Astrocyte of the spinal cord (primary cell): ENCODE measurements around the gene CLCN1.
A peak's percentile ranks its signal among the peaks of the same experiment; 100 is the strongest.
"Not testable (repeated sequence)": the region's sequence is repeated elsewhere in the genome, so short reads cannot be mapped to it uniquely, and the experiment has no call there.

Source experiments
- DNase-seq: peaks from one replicate; pipeline ENCODE4 v3.0.0; 2011; ENCODE audit warnings: low read depth, low spot score
- H3K4me3 ChIP-seq: 2 replicates; pipeline ENCODE4 v1.5.1; 2011; ENCODE audit warnings: low read depth, mild to moderate bottlenecking, low read length, moderate library complexity
- in situ Hi-C: cut with HindIII; loops from 2 replicates; pipeline ENCODE4 v1.10.0; 2017; ENCODE audit warnings: low sequenced_read_pairs
- TF ChIP-seq, protein P1 (sequence below): IDR thresholded peaks from 2 replicates; pipeline ENCODE4 v1.5.1; 2012; ENCODE audit warnings: low read depth, mild to moderate bottlenecking, low read length, inconsistent platforms

CLCN1 gene

DNA sequence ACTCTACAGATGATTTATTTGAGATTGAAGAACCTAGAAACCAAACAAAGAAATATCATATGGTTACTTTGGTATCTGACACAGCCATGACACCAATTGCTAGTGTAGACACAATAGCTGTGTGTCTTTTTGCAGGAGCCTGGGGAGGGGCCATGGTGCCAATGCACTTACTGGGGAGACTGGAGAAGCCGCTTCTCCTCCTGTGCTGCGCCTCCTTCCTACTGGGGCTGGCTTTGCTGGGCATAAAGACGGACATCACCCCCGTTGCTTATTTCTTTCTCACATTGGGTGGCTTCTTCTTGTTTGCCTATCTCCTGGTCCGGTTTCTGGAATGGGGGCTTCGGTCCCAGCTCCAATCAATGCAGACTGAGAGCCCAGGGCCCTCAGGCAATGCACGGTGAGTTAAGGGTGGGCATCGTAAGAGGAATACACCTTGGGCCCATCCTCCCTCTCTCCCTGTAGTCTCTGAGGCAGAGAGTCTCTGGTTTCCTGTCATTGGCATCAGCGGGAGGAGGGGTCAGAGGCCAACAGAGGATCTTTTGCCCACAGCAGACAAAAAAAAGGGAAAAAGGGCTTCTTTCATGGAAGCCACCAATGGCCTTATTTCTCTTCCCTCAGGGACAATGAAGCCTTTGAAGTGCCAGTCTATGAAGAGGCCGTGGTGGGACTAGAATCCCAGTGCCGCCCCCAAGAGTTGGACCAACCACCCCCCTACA is 29.9 kb upstream of the CLCN1 start:
- no peak for DNase-seq
- in situ Hi-C loops, result no loop called here
- TF ChIP-seq, protein P1, sequence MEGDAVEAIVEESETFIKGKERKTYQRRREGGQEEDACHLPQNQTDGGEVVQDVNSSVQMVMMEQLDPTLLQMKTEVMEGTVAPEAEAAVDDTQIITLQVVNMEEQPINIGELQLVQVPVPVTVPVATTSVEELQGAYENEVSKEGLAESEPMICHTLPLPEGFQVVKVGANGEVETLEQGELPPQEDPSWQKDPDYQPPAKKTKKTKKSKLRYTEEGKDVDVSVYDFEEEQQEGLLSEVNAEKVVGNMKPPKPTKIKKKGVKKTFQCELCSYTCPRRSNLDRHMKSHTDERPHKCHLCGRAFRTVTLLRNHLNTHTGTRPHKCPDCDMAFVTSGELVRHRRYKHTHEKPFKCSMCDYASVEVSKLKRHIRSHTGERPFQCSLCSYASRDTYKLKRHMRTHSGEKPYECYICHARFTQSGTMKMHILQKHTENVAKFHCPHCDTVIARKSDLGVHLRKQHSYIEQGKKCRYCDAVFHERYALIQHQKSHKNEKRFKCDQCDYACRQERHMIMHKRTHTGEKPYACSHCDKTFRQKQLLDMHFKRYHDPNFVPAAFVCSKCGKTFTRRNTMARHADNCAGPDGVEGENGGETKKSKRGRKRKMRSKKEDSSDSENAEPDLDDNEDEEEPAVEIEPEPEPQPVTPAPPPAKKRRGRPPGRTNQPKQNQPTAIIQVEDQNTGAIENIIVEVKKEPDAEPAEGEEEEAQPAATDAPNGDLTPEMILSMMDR, result no peak
- H3K4me3 ChIP-seq, result no peak overlapping the region

DNA sequence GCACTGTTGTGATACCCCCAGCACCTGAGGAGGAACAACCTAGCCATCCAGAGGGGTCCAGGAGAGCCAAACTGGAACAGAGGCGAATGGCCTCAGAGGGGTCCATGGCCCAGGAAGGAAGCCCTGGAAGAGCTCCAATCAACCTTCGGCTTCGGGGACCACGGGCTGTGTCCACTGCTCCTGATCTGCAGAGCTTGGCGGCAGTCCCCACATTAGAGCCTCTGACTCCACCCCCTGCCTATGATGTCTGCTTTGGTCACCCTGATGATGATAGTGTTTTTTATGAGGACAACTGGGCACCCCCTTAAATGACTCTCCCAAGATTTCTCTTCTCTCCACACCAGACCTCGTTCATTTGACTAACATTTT is 29.4 kb upstream of the CLCN1 start:
- in situ Hi-C loops, result no loop called here
- no peak for DNase-seq
- TF ChIP-seq, protein P1, result no peak
- no peak overlapping the region for H3K4me3 ChIP-seq

DNA sequence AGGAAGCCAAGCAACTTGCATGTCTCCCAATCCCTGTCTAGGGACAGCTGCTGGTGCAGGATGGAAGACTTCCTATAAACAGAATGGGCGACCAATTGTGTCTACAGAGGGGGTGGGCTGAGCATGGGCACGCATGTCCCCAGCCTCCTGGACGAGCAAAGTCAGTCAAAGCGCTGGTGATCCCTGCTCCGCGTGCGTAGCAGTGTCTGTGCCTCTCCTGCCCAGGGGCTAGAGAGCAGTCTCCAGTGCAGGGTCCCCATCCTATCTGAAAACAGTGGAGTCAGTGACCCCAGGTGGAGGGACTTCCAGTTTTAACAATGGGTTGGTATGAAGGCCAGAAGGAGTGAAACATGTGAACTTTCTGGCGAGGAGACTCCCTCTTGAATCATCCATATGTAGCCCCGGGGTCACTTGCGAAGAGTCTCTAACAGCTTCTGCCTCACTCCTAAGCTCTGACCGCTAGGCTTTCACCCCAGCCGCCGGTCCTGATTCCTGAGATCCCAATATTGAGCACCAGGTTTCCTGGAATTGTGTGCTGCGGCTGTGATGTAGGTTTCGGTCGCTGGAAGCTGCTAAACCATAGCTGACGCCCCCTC is 28.5 kb upstream of the CLCN1 start:
- H3K4me3 ChIP-seq, result peak overlapping the region; percentile 32
- in situ Hi-C loops, result no loop called here
- DNase-seq, result no peak
- TF ChIP-seq, protein P1, result no peak

DNA sequence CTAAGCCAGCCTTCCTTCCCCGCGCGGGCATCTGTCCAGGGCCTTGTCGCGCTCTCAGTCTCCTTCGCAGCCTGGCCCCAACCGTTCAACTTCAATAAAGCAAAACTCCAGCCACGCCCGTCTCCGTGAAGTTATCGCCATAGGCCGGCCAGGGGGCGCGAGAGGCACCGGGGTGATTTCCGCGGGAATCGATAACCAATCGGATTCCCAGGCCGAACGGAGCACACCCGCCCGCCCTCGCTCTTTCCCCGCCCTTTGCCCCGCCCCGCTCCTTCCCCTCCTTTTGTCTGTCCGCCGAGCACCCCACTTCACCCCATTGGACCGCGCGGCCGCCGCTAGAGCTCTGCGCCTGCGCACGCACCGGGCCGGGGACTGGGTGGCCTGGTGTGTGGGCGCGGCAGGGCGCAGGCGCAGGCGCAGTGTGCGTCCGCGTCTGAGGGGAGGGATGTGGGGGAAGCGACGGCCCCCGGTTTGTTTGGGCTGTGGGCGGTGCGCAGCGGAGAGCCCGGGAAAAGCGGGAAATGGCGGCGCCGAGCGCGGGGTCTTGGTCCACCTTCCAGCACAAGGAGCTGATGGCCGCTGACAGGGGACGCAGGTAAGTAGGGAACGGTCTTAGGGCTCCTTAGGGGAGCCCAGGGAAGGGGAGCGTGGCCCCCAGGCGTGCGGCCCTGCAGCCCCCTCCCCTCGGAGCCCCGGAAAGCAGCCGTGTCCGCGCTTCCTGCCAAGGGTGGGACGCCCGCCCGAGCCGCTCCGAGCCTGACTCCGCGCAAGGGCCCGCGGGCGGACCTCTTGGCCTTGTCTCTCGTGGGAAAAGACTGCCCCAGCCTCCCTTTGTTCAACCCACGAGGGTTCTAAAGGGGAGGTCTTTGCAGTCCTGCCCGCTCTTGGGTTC is 27.7 kb upstream of the CLCN1 start, which contains the start of gene CASP2:
Gene CASP2 (plus strand): TSS at position 417 of the 892 bp plus-strand sequence. CDS start 105 bp downstream, at position 522.
- peak; percentile 98 for DNase-seq
- TF ChIP-seq, protein P1, result peak; percentile 39
- in situ Hi-C loops, result no loop called here
- peak within 1 kb of the TSS; percentile 83 for H3K4me3 ChIP-seq

DNA sequence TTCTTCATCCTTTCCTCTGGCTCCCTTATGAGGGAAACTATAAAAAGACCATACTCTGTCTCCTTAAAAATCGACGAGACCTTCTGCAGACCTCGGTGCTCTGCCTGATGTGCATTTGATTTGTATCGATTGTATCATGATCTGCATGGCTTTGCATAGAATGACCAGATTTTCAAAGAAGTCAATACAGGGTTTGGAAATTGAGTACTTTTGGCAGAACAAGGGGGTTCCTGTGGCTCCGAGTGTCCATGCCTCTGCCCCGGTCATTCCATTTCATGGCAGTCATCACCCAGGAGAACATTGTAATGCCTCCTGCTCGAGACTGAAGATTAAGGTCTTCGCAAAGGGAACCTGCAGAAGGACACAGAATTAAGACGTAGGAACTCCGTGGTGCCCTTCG is 27.1 kb upstream of the CLCN1 start:
- peak overlapping the region; percentile 83 for H3K4me3 ChIP-seq
- no peak for DNase-seq
- TF ChIP-seq, protein P1, result no peak
- in situ Hi-C loops, result no loop called here

DNA sequence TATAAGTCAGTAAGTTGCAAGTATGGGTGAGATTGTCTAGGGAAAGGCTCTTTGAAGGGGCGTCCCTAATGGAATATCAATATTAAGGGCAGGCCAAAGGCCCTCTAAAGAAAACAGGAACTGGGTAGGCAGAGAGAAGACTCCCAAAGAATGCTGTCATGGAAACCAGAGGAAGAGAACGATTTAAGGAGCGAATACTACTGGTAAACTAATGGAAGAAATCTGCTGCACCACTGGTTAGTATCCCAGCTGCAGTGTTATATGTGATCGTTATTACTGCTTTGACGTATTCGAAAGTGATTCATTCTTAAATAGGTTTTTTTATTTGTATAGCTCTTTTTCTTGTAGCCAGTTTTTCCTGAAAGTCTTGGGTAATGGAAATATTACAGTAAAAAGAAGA is 26.5 kb upstream of the CLCN1 start:
- TF ChIP-seq, protein P1, result no peak
- DNase-seq, result peak; percentile 26
- in situ Hi-C loops, result no loop called here
- peak overlapping the region; percentile 83 for H3K4me3 ChIP-seq

DNA sequence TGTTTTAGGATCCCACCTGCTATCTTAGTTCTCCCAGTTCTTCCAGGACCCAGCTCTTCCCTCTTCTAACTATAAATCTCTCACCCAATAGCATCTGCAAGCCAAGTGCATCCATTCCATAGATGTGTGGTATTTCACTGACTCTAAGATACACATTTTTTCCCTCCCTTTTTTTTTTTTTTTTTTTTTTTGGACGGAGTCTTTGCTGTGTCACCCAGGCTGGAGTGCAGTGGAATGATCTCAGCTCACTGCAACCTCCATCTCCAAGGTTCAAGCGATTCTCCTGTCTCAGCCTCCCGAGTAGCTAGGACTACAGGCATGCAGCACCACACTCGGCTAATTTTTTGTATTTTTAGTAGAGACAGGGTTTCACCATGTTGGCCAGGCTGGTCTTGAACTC is 26.0 kb upstream of the CLCN1 start:
- DNase-seq, in situ Hi-C loops: not testable (repeated sequence)
- H3K4me3 ChIP-seq, result peak overlapping the region; percentile 83
